GM21381 (cell line): Measurements from ENCODE around the gene TMEM184C.

ENCODE experiments used
- ATAC-seq: cut with Tn5 transposase; IDR thresholded peaks from one replicate; pipeline ENCODE4 v1.9.1; 2021; ENCODE audit warnings: mild to moderate bottlenecking, moderate library complexity; ENCODE audit not compliant: unreplicated experiment

The TMEM184C gene

DNA sequence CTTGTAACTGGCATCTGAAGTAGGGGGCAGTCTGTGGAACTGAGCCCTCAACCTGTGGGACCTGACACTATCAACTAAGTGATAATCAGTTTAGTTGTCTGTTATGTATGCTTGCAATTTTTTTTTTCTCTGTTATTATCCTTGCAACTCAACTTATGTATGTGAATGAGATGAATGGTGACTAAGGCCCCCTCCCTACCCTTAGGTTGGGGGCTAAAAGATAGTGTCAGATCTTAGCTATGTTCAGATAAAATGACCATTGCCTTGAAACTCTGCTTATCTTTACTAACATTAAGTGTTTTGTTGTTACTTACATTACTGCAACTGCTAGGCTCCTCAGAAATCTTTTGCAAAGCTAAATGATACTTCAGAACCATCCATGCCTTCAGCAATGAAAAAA is 31.5 kb downstream of the TMEM184C start:
- no peak for ATAC-seq

DNA sequence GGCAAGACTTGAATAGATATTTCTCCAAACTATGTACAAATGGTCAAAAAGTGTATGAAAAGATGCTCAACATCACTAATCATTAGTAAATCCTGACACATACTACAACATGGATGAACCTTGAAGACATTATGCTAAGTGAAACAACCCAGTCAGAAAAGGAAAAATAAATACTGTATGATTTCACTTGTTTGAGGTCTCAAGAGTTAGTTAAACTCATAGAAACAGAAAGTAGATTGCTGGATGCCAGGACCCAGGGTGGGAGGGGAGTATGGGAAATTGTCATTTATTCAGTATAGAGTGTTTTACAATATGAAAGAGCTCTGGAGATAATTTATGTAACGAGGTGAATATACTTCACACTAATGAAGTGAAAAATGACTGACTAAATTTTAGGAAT is 34.4 kb downstream of the TMEM184C start:
- no peak for ATAC-seq

- no peak for ATAC-seq
These were observed 38.4 kb downstream of the TMEM184C start for GRCh38 chr4:147655639-147656038.

- no peak for ATAC-seq
These were observed 41.3 kb downstream of the TMEM184C start for GRCh38 chr4:147658501-147658900.

GRCh38 chr4:147674073-147674472 is 56.9 kb downstream of the TMEM184C start:
- no peak for ATAC-seq

DNA sequence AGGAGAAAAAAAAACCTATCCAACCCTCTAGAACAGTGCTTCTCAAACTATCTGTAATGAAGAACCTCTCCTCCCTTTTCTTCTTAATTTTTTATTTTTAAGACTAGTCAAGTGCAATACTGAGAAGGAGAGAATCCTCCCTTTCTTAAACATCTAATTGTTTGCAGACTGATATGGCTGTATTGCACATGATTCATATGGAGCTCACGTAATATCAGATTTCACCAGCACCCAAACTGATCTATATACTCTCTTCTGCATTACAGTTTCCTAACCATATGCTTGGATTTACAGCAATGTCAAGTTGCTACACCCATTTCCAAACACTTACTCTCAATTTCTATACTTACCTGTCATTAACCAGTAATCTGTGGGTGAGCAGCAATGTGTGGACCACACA is 57.3 kb downstream of the TMEM184C start:
- ATAC-seq = no peak

DNA sequence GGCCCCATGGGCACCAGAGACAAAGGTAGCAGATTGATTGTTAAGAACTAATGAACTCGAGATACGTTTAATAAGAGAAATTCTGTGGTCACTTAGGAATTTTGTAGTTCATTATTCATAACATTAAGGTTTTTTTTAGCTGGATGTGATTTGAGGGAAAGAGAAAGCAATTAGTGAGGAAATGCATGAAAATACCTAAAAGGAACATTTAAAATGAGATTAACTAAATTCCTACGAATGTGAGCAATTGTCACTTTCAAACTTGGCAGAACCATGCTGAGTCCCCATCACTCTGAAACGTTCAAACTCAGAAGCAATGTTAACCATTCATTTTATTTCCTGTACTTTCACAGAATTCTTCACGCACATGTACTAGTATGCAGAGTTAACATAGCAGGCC is 60.9 kb downstream of the TMEM184C start:
- no peak for ATAC-seq

DNA sequence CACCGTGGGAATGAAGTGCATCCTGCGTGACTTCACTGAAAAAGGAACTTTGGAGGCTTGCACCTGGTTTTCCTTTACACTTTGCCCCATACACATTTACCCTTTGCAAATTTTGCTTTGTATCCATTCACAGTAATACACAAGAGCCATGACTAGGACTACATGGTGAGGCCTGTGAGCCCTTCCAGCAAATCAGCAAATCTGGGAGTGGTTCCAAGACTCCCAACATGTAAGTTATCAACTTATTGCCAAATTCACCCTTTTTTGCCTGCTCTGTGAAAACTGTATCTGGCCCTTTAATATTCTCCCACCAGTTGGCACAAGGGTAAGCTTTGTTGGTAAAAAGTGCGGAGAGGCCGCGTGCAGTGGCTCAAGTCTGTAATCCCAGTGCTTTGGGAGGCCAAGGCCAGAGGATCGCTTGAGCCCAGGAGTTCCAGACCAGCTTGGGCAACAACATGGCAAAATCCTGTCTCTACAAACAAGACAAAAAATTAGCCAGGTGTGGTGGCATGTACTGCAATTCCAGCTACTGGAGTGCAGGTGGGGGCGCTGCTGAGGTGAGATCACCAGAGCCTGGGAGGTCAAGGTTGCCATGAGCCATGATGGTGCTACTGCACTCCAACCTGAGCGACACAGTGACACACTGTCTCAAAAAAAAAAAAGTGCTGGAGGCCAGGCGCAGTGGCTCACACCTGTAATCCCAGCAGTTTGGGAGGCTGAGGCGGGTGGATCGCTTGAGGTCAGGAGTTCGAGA is 61.8 kb downstream of the TMEM184C start:
- no peak for ATAC-seq

GRCh38 chr4:147682755-147683154 is 65.6 kb downstream of the TMEM184C start:
- no peak for ATAC-seq

DNA sequence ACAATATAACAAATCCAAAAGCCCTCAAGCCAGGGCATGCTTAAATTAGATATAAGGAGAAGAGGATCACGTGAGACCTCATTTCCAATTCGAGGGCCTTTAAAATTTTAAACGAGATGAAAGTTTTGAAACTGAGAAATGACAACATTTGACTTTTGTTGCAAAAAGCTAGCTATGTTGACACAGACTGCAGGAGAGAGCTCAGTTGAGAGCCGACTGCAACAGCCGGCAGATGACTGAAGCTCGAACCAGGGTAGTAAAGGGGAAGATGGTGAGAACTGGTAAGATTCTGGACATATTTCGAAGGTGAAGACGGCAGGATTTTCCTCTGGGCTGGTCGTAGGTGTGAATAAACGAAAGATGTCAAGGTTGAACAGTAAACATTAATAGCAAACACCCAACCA is 66.0 kb downstream of the TMEM184C start:
- no peak for ATAC-seq

DNA sequence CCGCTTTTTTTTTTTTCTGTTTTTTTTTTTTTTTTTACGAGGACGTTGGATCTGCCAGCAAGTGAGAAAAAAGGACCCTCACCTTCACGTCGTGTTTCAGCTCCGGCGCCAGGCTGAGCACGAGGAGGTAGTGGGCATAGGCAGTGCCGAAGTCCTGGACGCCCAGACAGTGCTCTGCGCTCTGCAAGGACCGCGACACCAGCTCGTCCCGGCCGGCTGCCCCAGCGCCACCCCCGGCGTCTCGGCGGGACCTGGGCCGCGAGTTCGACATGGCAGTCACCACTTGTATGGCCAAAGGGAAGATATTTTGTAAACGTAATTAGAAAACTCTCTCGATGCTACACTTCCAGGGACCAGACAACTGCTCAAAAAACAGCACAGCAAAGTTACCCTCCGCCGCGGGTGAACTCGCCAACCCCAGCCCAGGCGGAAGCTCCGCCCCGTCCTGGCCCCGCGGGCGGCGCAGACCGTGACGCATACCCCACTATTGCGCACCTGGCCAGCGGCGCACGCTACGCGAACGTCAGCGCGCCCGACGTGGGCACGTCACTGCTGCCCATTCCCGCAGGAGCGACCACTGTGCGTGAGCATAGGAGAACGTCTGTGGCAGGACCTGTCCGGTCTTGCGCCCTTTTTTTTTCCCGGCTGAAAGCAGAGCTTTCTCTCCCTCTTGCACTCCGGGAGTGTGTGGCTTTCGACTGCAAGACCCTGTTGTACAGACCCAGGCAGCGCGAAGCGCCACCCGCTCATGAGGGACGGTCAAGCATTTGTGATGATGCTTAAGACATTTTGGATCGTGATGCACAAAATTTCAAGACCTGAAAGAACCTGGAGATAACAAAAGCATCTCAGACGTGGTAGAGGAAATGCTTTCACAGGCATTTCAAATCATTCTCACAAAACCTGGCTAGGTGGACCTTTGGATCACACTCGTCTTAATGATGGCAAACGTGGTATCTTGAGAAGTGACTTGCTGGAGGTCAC is 66.8 kb downstream of the TMEM184C start, which contains the start of gene PRMT9:
Gene PRMT9, minus strand, starts transcription at position 447 of the 984 bp plus-strand sequence. Its CDS starts 176 bp downstream, at position 271.
- ATAC-seq = peak; percentile 100

GRCh38 chr4:147689067-147689466 is 71.9 kb downstream of the TMEM184C start:
- no peak for ATAC-seq

DNA sequence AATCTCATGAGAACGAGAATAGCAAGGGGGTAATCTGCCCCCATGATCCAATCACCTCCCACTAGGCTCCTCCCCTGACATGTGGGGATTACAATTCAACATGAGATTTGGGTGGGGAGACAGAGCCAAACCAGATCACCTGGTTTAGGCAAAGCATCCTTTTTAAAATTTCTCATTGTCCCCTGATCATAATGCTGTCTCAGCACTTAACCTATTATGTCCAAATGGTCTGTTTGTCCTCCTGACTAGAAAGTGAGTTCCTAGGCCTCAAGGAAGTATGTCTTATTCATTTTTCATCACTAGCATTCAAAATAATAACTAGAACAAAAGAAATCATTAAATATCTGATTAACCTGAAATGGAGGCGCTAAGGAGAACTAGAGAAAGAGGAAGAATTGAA is 74.6 kb downstream of the TMEM184C start:
- ATAC-seq = no peak

GRCh38 chr4:147693218-147693617 is 76.0 kb downstream of the TMEM184C start:
- no peak for ATAC-seq

DNA sequence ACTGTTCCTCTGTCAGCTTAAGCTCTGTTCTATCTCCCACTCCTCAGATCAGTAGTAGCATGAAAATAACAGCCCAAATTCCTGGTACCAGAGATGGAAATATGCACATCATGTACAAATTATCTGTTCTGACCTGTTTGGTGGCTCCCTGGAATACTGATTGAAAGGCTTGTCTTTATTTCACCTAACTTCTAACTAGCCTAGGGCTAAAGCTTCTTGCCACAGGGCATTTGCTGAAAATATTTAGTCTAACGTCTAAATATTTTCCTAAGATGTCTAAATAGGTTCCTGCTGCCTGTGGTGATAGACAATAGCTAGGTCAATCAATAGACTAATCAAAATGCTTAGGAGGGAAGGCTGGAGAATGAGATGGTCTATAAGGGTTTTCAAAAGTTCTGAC is 79.7 kb downstream of the TMEM184C start:
- no peak for ATAC-seq

GRCh38 chr4:147704846-147705245 is 87.6 kb downstream of the TMEM184C start:
- ATAC-seq = no peak

GRCh38 chr4:147707892-147708672 is 90.9 kb downstream of the TMEM184C start:
- no peak for ATAC-seq

- ATAC-seq = no peak
These were observed 92.8 kb downstream of the TMEM184C start for GRCh38 chr4:147709999-147710398.

GRCh38 chr4:147714575-147715401 is 97.6 kb downstream of the TMEM184C start:
- no peak for ATAC-seq

GRCh38 chr4:147717878-147718277 is 100.7 kb downstream of the TMEM184C start:
- peak; percentile 83 for ATAC-seq
